CD4-positive, alpha-beta T cell treated with Interleukin-2 at 100 ng/mL for 4 hours (primary cell): ENCODE results near the gene SIK3.

ENCODE experiments used
- DNase-seq: peaks from one replicate; pipeline ENCODE4 v3.0.0-alpha.2; 2020; ENCODE audit warnings: low spot score

Gene SIK3

GRCh38 chr11:117009905-117010605, 88.2 kb downstream of the SIK3 start:
- DNase-seq = no peak

GRCh38 chr11:117005758-117006157, 92.5 kb downstream of the SIK3 start:
- no peak for DNase-seq

GRCh38 chr11:117002639-117003299, 95.5 kb downstream of the SIK3 start:
- peak; percentile 71 for DNase-seq

GRCh38 chr11:117000014-117000737, 98.1 kb downstream of the SIK3 start:
- DNase-seq = no peak

GRCh38 chr11:116997071-116997470, 101.2 kb downstream of the SIK3 start:
- no peak for DNase-seq

GRCh38 chr11:116994195-116994594, 104.0 kb downstream of the SIK3 start:
- DNase-seq = no peak

- DNase-seq = peak; percentile 56
Observed at GRCh38 chr11:116993599-116993998, 104.6 kb downstream of the SIK3 start.

- DNase-seq = no peak
Observed at GRCh38 chr11:116991491-116991890, 106.7 kb downstream of the SIK3 start.

- DNase-seq = no peak
Observed at GRCh38 chr11:116990811-116991210, 107.4 kb downstream of the SIK3 start.

- DNase-seq = peak; percentile 21
Observed at GRCh38 chr11:116990061-116990473, 108.2 kb downstream of the SIK3 start.

- no peak for DNase-seq
Observed at GRCh38 chr11:116989184-116989583, 109.0 kb downstream of the SIK3 start.

GRCh38 chr11:116986521-116987105, 111.6 kb downstream of the SIK3 start:
- DNase-seq = peak; percentile 30

- no peak for DNase-seq
Observed at GRCh38 chr11:116984589-116984988, 113.6 kb downstream of the SIK3 start.

- no peak for DNase-seq
Observed at GRCh38 chr11:116984186-116984585, 114.0 kb downstream of the SIK3 start.

- DNase-seq = no peak
Observed at GRCh38 chr11:116981266-116981885, 116.9 kb downstream of the SIK3 start.

GRCh38 chr11:116980136-116980793, 118.0 kb downstream of the SIK3 start:
- no peak for DNase-seq

GRCh38 chr11:116976941-116977570, 121.2 kb downstream of the SIK3 start:
- no peak for DNase-seq

GRCh38 chr11:116975661-116976060, 122.6 kb downstream of the SIK3 start:
- no peak for DNase-seq

GRCh38 chr11:116973270-116973669, 125.0 kb downstream of the SIK3 start:
- no peak for DNase-seq

GRCh38 chr11:116972691-116973090, 125.5 kb downstream of the SIK3 start:
- no peak for DNase-seq
